ENCODE results near the gene NAA50. TPM values are rescaled to one million over a fixed set of nuclear protein-coding genes. Genes with fewer than 3 reads are reported as not detected.

Gene NAA50
- total and polyA plus RNA-seq, 2 donors (not counting 3 experiments of a cell fraction or from before 2014, with no cell fraction given) = 53.1 to 160 TPM

DNA sequence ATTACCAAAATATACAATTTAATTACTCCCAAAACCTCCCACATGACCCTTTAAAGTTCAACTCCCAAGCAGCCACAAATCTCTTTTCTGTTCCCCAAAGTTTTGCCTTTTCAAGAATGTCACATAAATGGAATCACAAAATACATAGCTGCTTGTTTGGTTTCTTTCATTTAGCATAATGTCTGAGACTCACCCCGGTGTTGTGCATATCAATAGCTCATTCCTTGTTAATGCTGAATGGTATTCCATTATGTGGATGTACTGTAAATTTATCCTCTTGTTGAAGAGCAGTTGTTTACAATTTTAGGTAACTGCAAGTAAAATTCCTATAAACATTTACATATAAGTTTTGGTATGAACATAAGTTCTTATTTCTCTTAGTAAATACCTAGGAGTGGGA, 15.5 kb downstream of the NAA50 start:
- H3K36me3 ChIP-seq (ENCODE audit: control insufficient read depth in 2 of 2, extremely low read depth in 1 of 2, insufficient read depth in 2 of 2, low read length in 2 of 2) = peaks cover 0 to 2% of the 10 kb centered on the region in 2 experiments
- H3K27ac ChIP-seq (ENCODE audit: insufficient read depth, low read depth, low read length) = no peak overlapping the region
- no TSS peak for BruUV-seq (replicated peaks)
- H3K9ac ChIP-seq (replicated peaks; ENCODE audit: extremely low read depth, insufficient read depth, low read length) = no peak overlapping the region
- FAIRE-seq (no peak), DNase-seq (ENCODE audit: low read depth, low spot score) (no peak)
- no peak overlapping the region for H2AFZ ChIP-seq (ENCODE audit: low read depth, low read length)
- H3K79me2 ChIP-seq (ENCODE audit: control insufficient read depth, insufficient read depth, low read length) = peaks cover 97% of the 10 kb centered on the region
- H3K4me3 ChIP-seq (replicated peaks in 1 of 3; ENCODE audit: insufficient read depth in 1 of 3, low read depth in 1 of 3, low read length in 3 of 3) = no peak overlapping the region
- no peak overlapping the region for H3K4me2 ChIP-seq (ENCODE audit: insufficient read depth, low read length)
- TF ChIP-seq POLR2AphosphoS5 (IDR thresholded peaks at IDR 0.05; ENCODE audit: insufficient read depth, low read depth, low read length) (no peak), MYC (IDR thresholded peaks at IDR 0.05; ENCODE audit: low read depth, low read length) (no peak), JUN (IDR thresholded peaks at IDR 0.05; ENCODE audit: borderline replicate concordance, insufficient read depth, insufficient read length, low read depth) (no peak), FOS (IDR thresholded peaks at IDR 0.05; ENCODE audit: borderline replicate concordance, insufficient read depth, low read length) (no peak), EZH2 (IDR thresholded peaks at IDR 0.05; ENCODE audit: borderline replicate concordance, low read depth, low read length, severe bottlenecking) (no peak), GATA2 (IDR thresholded peaks at IDR 0.05; ENCODE audit: insufficient read depth, insufficient read length, low read depth, low read length) (no peak), POLR2A (IDR thresholded peaks at IDR 0.05; ENCODE audit: low read depth, low read length) (no peak)
- TF ChIP-seq, protein P1, sequence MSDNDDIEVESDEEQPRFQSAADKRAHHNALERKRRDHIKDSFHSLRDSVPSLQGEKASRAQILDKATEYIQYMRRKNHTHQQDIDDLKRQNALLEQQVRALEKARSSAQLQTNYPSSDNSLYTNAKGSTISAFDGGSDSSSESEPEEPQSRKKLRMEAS (IDR thresholded peaks at IDR 0.05; ENCODE audit: insufficient read depth, insufficient read length) = no peak
- TF ChIP-seq, protein P2, sequence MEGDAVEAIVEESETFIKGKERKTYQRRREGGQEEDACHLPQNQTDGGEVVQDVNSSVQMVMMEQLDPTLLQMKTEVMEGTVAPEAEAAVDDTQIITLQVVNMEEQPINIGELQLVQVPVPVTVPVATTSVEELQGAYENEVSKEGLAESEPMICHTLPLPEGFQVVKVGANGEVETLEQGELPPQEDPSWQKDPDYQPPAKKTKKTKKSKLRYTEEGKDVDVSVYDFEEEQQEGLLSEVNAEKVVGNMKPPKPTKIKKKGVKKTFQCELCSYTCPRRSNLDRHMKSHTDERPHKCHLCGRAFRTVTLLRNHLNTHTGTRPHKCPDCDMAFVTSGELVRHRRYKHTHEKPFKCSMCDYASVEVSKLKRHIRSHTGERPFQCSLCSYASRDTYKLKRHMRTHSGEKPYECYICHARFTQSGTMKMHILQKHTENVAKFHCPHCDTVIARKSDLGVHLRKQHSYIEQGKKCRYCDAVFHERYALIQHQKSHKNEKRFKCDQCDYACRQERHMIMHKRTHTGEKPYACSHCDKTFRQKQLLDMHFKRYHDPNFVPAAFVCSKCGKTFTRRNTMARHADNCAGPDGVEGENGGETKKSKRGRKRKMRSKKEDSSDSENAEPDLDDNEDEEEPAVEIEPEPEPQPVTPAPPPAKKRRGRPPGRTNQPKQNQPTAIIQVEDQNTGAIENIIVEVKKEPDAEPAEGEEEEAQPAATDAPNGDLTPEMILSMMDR (IDR thresholded peaks at IDR 0.05; ENCODE audit: extremely low read depth in 1 of 2, insufficient read depth in 1 of 2, low read depth in 1 of 2, low read length in 2 of 2) = no peak
- intact Hi-C loops (cut with micrococcal nuclease) (loop anchor here (10.0 kb wide), 1 partner anchor 684 kb away; no protein-coding TSS in a partner anchor), dilution Hi-C loops (cut with MboI; ENCODE audit: extremely low pct_ligation_motif_present, low sequenced_read_pairs) (no loop called here)
- H3K27me3 ChIP-seq (ENCODE audit: control insufficient read depth in 2 of 2, insufficient read depth in 2 of 2, low read length in 2 of 2) = no peaks in the 10 kb centered on the region
- H3K9me1 ChIP-seq (replicated peaks; ENCODE audit: control insufficient read depth, extremely low read depth, insufficient read depth, low read length) = no peaks in the 10 kb centered on the region
- no peaks in the 10 kb centered on the region for H3K4me1 ChIP-seq (ENCODE audit: control insufficient read depth, extremely low read depth, insufficient read depth, low read length)
- H3K9me3 ChIP-seq (replicated peaks; ENCODE audit: control insufficient read depth, insufficient read depth, low read length) = no peaks in the 10 kb centered on the region
- peaks cover 8% of the 10 kb centered on the region for H4K20me1 ChIP-seq (replicated peaks; ENCODE audit: control insufficient read depth, extremely low read depth, insufficient read depth, low read length)
- ChIA-PET CTCF (interaction anchor here (1.0 to 1.6 kb wide), 2 partner anchors 8 to 114 kb away, joined by 4 read pairs; no protein-coding TSS in a partner anchor), POLR2A (no interaction called here)
